K562 (cell line): ENCODE results near the gene PMPCA. TPM values are rescaled to one million over a fixed set of nuclear protein-coding genes. Genes with fewer than 3 reads are reported as not detected.

Source experiments
- ATAC-seq: fragments of 200-7000 bp; cut with Tn5 transposase; 3 replicates; pipeline ENCODE4 v1.9.1; 2020; ENCODE audit warnings: moderate library complexity
- BruUV-seq: library from RNA; stranded (reverse); fragments of 400-500 nt; replicated peaks from 2 replicates; lab custom pipeline; 2021; lab: Mats Ljungman, UMichigan
- CTCF ChIA-PET: fragments of 300-600 bp; formaldehyde crosslinking; extraction: SDS; loops from one replicate; lab custom pipeline; 2021; ENCODE audit warnings: low intra/inter-chr PET ratio; lab: Yijun Ruan, JAX
- POLR2A ChIA-PET: fragments of 300-600, 350-650 bp; sonication (Branson Sonifier 250); formaldehyde crosslinking; extraction: SDS; loops from one replicate; lab custom pipeline; 2021; ENCODE audit warnings: antibody characterized with exemption, inconsistent platforms; lab: Yijun Ruan, JAX
- DNase-seq, 4 experiments: peaks; one replicate each; pipeline versions ENCODE4 v3.0.0 to v3.0.0-alpha.2; 2011 to 2018; ENCODE audit warnings: low spot score in 3 of 4, mixed read lengths in 3 of 4; ENCODE audit errors: extremely low read depth in 1 of 4
- FAIRE-seq: peaks from 2 replicates; lab custom pipeline; 2011; peaks lifted over from hg19 to GRCh38; lab: Jason Lieb, UNC
- H2AFZ ChIP-seq: 2 replicates; pipeline ENCODE4 v1.6.0; 2011; ENCODE audit warnings: low read depth, low read length, control low read depth, inconsistent platforms
- H3K27ac ChIP-seq: fragments of 200-600 bp; 3 replicates; pipeline ENCODE4 v1.8.0; 2011; ENCODE audit warnings: low read depth, mild to moderate bottlenecking, control low read depth, inconsistent platforms, low read length, moderate library complexity, mixed read lengths; ENCODE audit errors: extremely low read depth
- H3K27me3 ChIP-seq, 2 experiments: fragments of 300-600 bp in 1 of 2; 2 replicates in 1 of 2; 3 replicates in 1 of 2; pipeline versions ENCODE4 v1.6.0 to v1.8.0; 2011; ENCODE audit warnings: inconsistent platforms in 2 of 2, low read length in 2 of 2, mild to moderate bottlenecking in 1 of 2, mixed read lengths in 1 of 2, moderate library complexity in 1 of 2; ENCODE audit not compliant: control insufficient read depth in 2 of 2, insufficient read depth in 2 of 2
- H3K36me3 ChIP-seq: fragments of 300-600 bp; 3 replicates; pipeline ENCODE4 v1.8.0; 2011; ENCODE audit warnings: mild to moderate bottlenecking, low read length, inconsistent platforms; ENCODE audit not compliant: control insufficient read depth, insufficient read depth
- H3K4me1 ChIP-seq, 2 experiments: fragments of 200-600 bp in 1 of 2; replicated peaks in 1 of 2; 2 replicates in 1 of 2; 3 replicates in 1 of 2; pipeline versions ENCODE4 v1.5.1 to v1.8.0; 2011; ENCODE audit warnings: inconsistent platforms in 2 of 2, low read length in 2 of 2, mild to moderate bottlenecking in 1 of 2, mixed read lengths in 1 of 2, moderate library complexity in 1 of 2; ENCODE audit not compliant: control insufficient read depth in 2 of 2, insufficient read depth in 2 of 2
- H3K4me2 ChIP-seq: 2 replicates; pipeline ENCODE4 v1.6.1; 2011; ENCODE audit warnings: low read length, control low read depth, inconsistent platforms, mixed read lengths; ENCODE audit not compliant: insufficient read depth
- H3K4me3 ChIP-seq: fragments of 200-600 bp; sonication (generic), shearing (Covaris generic); 2 replicates; pipeline ENCODE4 v1.5.1; 2016; ENCODE audit warnings: control low read depth, inconsistent platforms
- H3K79me2 ChIP-seq: fragments of 200-600 bp; 3 replicates; pipeline ENCODE4 v1.8.0; 2011; ENCODE audit warnings: low read length, inconsistent platforms; ENCODE audit not compliant: control insufficient read depth, insufficient read depth
- H3K9ac ChIP-seq, 2 experiments: 2 replicates each; pipeline versions ENCODE4 v1.6.0 to v1.6.1; 2011; ENCODE audit warnings: low read depth in 2 of 2, low read length in 2 of 2, control low read depth in 1 of 2, inconsistent platforms in 1 of 2, mild to moderate bottlenecking in 1 of 2, mixed read lengths in 1 of 2; ENCODE audit not compliant: insufficient read depth in 1 of 2
- H3K9me1 ChIP-seq: one replicate; pipeline ENCODE4 v1.6.0; 2011; ENCODE audit warnings: inconsistent platforms, mild to moderate bottlenecking, low read length, moderate library complexity; ENCODE audit not compliant: control insufficient read depth, insufficient read depth
- H3K9me3 ChIP-seq: replicated peaks from 2 replicates; pipeline ENCODE4 v1.5.1; 2011; ENCODE audit warnings: low read depth, low read length, inconsistent platforms; ENCODE audit not compliant: control insufficient read depth, insufficient read depth
- H4K20me1 ChIP-seq: replicated peaks from 2 replicates; pipeline ENCODE4 v1.6.1; 2011; ENCODE audit warnings: low read length, inconsistent platforms, mixed read lengths; ENCODE audit not compliant: control insufficient read depth, insufficient read depth
- GABPA ChIP-seq: fragments of 200-800 bp; sonication (Bioruptor generic); conservative IDR thresholded peaks from 2 replicates; pipeline ENCODE4 v1.6.1; 2016; ENCODE audit warnings: low read depth, missing genetic modification characterization, missing compliant biosample characterization
- RB1 ChIP-seq: fragments of 450-650 bp; IDR thresholded peaks from 2 replicates; pipeline ENCODE4 v1.6.1; 2017; ENCODE audit warnings: low read depth, mild to moderate bottlenecking
- RNF219 ChIP-seq: fragments of 250-450 bp; sonication (Bioruptor Pico); IDR thresholded peaks from 2 replicates; pipeline ENCODE4 v1.5.0; 2022; ENCODE audit warnings: mild to moderate bottlenecking
- SFPQ ChIP-seq: fragments of 200-400 bp; formaldehyde crosslinking; IDR thresholded peaks from 2 replicates; pipeline ENCODE4 v1.6.1; 2017; ENCODE audit warnings: mild to moderate bottlenecking, low read depth, low read length, moderate library complexity
- SREBF2 ChIP-seq: sonication (generic); formaldehyde crosslinking; IDR thresholded peaks from 2 replicates; pipeline ENCODE4 v1.4.0; 2020; ENCODE audit warnings: mild to moderate bottlenecking, missing genetic modification reagents
- ZNF263 ChIP-seq: sonication (generic); formaldehyde crosslinking; IDR thresholded peaks from 2 replicates; pipeline ENCODE4 v1.8.0; 2022; ENCODE audit warnings: mild to moderate bottlenecking, missing genetic modification reagents, borderline replicate concordance
- WGBS: fragments of 100-300 bp; shearing (Covaris generic); methylation state at CpG from one replicate; pipeline ENCODE4 v1.1.6; 2016; ENCODE audit warnings: low coverage, mixed read lengths; ENCODE audit not compliant: insufficient coverage; ENCODE audit errors: missing lambda C conversion rate; 5-methylcytosine and 5-hydroxymethylcytosine counted together
- in situ Hi-C: fragments of 300-500 bp; cut with MboI; formaldehyde crosslinking; loops from 4 replicates; pipeline ENCODE4 v1.15.0; 2018; ENCODE audit warnings: inconsistent platforms, mixed read lengths
- intact Hi-C: fragments of 100-400 bp; cut with micrococcal nuclease; formaldehyde crosslinking; loops from 2 replicates; pipeline ENCODE4 v1.14.2; 2022
- polyA plus RNA-seq, 8 experiments: library from polyadenylated mRNA; depleted of rRNA in 4 of 8; stranded (reverse) in 5 of 8; unstranded in 3 of 8; fragments of >200 nt; fragmentation: Nextera tagmentation in 2 of 8; fragmentation: Illumina TruSeq in 1 of 8; extraction: Ambion mirVana in 2 of 8; extraction: Trizol in 1 of 8; gene quantifications; 2 replicates each; pipeline versions ENCODE4 v1.2.1 to v1.2.3, GENCODE V29; 2011 to 2014; ENCODE audit warnings: inconsistent platforms in 1 of 8, missing spikeins in 1 of 8
- total RNA-seq, 7 experiments: library from RNA; depleted of rRNA in 6 of 7; stranded (reverse); fragments of >200 nt in 6 of 7; fragmentation: Illumina TruSeq in 2 of 7; extraction: Trizol in 2 of 7; gene quantifications; 2 replicates each; pipeline versions ENCODE4 v1.2.1 to v1.2.3, GENCODE V29; 2011 to 2021; ENCODE audit warnings: low replicate concordance in 1 of 7

Gene PMPCA
- total and polyA plus RNA-seq, 9 of the 15 experiments (the other 6 are each of a cell fraction or from before 2014, with no cell fraction given) = 23.9 to 143 (median 86.6) TPM

GRCh38 chr9:136396219-136396515 is 14.3 kb upstream of the PMPCA start (continued):
- TF ChIP-seq RNF219 (CRISPR knock-in tag) (no peak), RB1 (no peak), GABPA (tag) (no peak), SREBF2 (CRISPR knock-in tag) (no peak)

GRCh38 chr9:136397643-136398042 is 12.8 kb upstream of the PMPCA start:
- no peaks in the 10 kb centered on the region for H3K9me1 ChIP-seq
- no peak for ATAC-seq
- CTCF ChIA-PET = no interaction called here
- no peaks in the 10 kb centered on the region for H3K27me3 ChIP-seq
- TF ChIP-seq ZNF263 (CRISPR knock-in tag) (peak; percentile 69; the same call in 1 of the 2 replicates), SFPQ (no peak)
- peaks cover 7 to 43% of the 10 kb centered on the region in 2 experiments; a peak in 4 of 5 replicates for H3K4me1 ChIP-seq
- H4K20me1 ChIP-seq = no peaks in the 10 kb centered on the region; the same call in 1 of the 2 replicates
- no peak for FAIRE-seq
- in situ Hi-C loops (no loop called here), intact Hi-C loops (no loop called here)
- peaks cover 76% of the 10 kb centered on the region for H3K36me3 ChIP-seq
- POLR2A ChIA-PET = no interaction called here
- H3K4me3 ChIP-seq = no peak overlapping the region
- H3K27ac ChIP-seq = no peak overlapping the region
- no peak overlapping the region for H3K4me2 ChIP-seq
- H3K9ac ChIP-seq = no peak overlapping the region
- WGBS = no CpG with 5 or more reads among the region's 6 CpGs
- H3K9me3 ChIP-seq = no peaks in the 10 kb centered on the region
- no TSS peak for BruUV-seq
- DNase-seq = no peak
- no peak overlapping the region for H2AFZ ChIP-seq
- peaks cover 28% of the 10 kb centered on the region for H3K79me2 ChIP-seq
